Stimulated activated naive CD8-positive, alpha-beta T cell treated with anti-CD3 and anti-CD28 coated beads, Interleukin-15, Interleukin-2, amounts not matched to agents 100 ng/mL and 50 ng/mL, for 24 hours (primary cell): ENCODE data around the gene ESR1.
A peak's percentile ranks its signal among the peaks of the same experiment; 100 is the strongest.

Experiments
- H3K27ac Mint-ChIP-seq: one replicate; pipeline ENCODE4 v1.8.0; 2021; ENCODE audit warnings: mild to moderate bottlenecking, mixed read lengths
- H3K27me3 Mint-ChIP-seq: one replicate; pipeline ENCODE4 v1.8.0; 2021; ENCODE audit warnings: mixed read lengths
- H3K36me3 Mint-ChIP-seq: one replicate; pipeline ENCODE4 v1.8.0; 2021; ENCODE audit warnings: low read depth, mixed read lengths
- H3K4me1 Mint-ChIP-seq: one replicate; pipeline ENCODE4 v1.8.0; 2021; ENCODE audit warnings: low read depth, mixed read lengths
- H3K4me3 Mint-ChIP-seq: one replicate; pipeline ENCODE4 v1.8.0; 2021; ENCODE audit warnings: mild to moderate bottlenecking, mixed read lengths
- H3K9me3 Mint-ChIP-seq: one replicate; pipeline ENCODE4 v1.8.0; 2021; ENCODE audit warnings: mixed read lengths

The ESR1 gene

GRCh38 chr6:152170313-152170701 lies 362.8 kb downstream of the ESR1 start:
- Mint-ChIP-seq H3K27me3 (no peaks in the 10 kb centered on the region), H3K36me3 (peaks cover 63% of the 10 kb centered on the region), H3K4me1 (peaks cover 38% of the 10 kb centered on the region), H3K4me3 (peak overlapping the region; percentile 68), H3K27ac (peak overlapping the region; percentile 99), H3K9me3 (peaks cover 9% of the 10 kb centered on the region)

GRCh38 chr6:152170702-152171667 lies 363.5 kb downstream of the ESR1 start:
- H3K27ac Mint-ChIP-seq = peak overlapping the region; percentile 99
- H3K9me3 Mint-ChIP-seq = peaks cover 9% of the 10 kb centered on the region
- peaks cover 64% of the 10 kb centered on the region for H3K36me3 Mint-ChIP-seq
- peak overlapping the region; percentile 68 for H3K4me3 Mint-ChIP-seq
- H3K4me1 Mint-ChIP-seq = peaks cover 35% of the 10 kb centered on the region
- H3K27me3 Mint-ChIP-seq = no peaks in the 10 kb centered on the region

DNA sequence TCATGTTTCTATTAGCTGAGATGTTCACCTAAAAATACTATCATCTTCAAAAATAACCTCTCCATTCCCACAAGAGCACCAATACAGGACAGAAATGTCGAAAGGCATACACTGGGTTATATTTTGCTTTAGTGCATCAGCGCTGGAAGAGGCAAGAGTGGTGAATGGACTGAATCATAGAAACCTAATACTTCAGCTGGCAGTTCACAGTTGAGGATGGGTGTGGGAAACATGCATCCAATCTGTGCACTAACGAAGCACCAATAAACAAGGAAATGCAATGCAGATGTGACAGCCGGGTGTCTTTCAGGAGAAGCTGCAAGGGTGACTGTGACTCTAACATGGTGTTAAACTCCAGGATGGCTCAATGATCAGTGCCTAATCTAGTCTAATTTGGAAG lies 365.8 kb downstream of the ESR1 start:
- no peaks in the 10 kb centered on the region for H3K27me3 Mint-ChIP-seq
- H3K9me3 Mint-ChIP-seq = peaks cover 9% of the 10 kb centered on the region
- peaks cover 56% of the 10 kb centered on the region for H3K36me3 Mint-ChIP-seq
- no peak overlapping the region for H3K4me3 Mint-ChIP-seq
- H3K27ac Mint-ChIP-seq = no peak overlapping the region
- peaks cover 35% of the 10 kb centered on the region for H3K4me1 Mint-ChIP-seq

GRCh38 chr6:152173957-152174356 lies 366.5 kb downstream of the ESR1 start:
- no peak overlapping the region for H3K27ac Mint-ChIP-seq
- peaks cover 9% of the 10 kb centered on the region for H3K9me3 Mint-ChIP-seq
- peaks cover 35% of the 10 kb centered on the region for H3K4me1 Mint-ChIP-seq
- no peak overlapping the region for H3K4me3 Mint-ChIP-seq
- peaks cover 53% of the 10 kb centered on the region for H3K36me3 Mint-ChIP-seq
- no peaks in the 10 kb centered on the region for H3K27me3 Mint-ChIP-seq

- Mint-ChIP-seq H3K36me3 (peaks cover 49% of the 10 kb centered on the region), H3K4me3 (no peak overlapping the region), H3K4me1 (peaks cover 31% of the 10 kb centered on the region), H3K27me3 (no peaks in the 10 kb centered on the region), H3K9me3 (peaks cover 2% of the 10 kb centered on the region), H3K27ac (no peak overlapping the region)
These were observed 368.8 kb downstream of the ESR1 start for GRCh38 chr6:152176268-152176667.
